Parathyroid adenoma (tissue), 2 donors: ENCODE data around the gene TMEM154.

Experiments
- H2AFZ ChIP-seq: fragments of 300-600 bp; sonication (generic); one replicate; pipeline ENCODE4 v1.7.0; 2017; ENCODE audit warnings: antibody characterized with exemption, mild to moderate bottlenecking
- H3K27ac ChIP-seq: fragments of 300-600 bp; sonication (generic); one replicate; pipeline ENCODE4 v1.7.0; 2017
- H3K27me3 ChIP-seq: fragments of 300-600 bp; sonication (generic); one replicate; pipeline ENCODE4 v1.7.0; 2017; ENCODE audit warnings: low read length; ENCODE audit not compliant: control insufficient read depth, insufficient read depth
- H3K36me3 ChIP-seq: fragments of 300-600 bp; sonication (generic); one replicate; pipeline ENCODE4 v1.7.0; 2017; ENCODE audit warnings: low read length; ENCODE audit not compliant: control insufficient read depth, insufficient read depth
- H3K4me1 ChIP-seq: fragments of 300-600 bp; sonication (generic); one replicate; pipeline ENCODE4 v1.7.0; 2017; ENCODE audit warnings: control low read depth
- H3K4me2 ChIP-seq: fragments of 300-600 bp; sonication (generic); one replicate; pipeline ENCODE4 v1.7.0; 2017; ENCODE audit warnings: low read length
- H3K4me3 ChIP-seq: fragments of 300-600 bp; sonication (generic); one replicate; pipeline ENCODE4 v1.7.0; 2017; ENCODE audit warnings: low read depth, low read length
- H3K79me2 ChIP-seq: fragments of 300-600 bp; sonication (generic); one replicate; pipeline ENCODE4 v1.7.0; 2017; ENCODE audit warnings: control low read depth
- H3K9ac ChIP-seq: fragments of 300-600 bp; sonication (generic); one replicate; pipeline ENCODE4 v1.7.0; 2017; ENCODE audit warnings: mild to moderate bottlenecking
- H3K9me3 ChIP-seq: fragments of 300-600 bp; sonication (generic); one replicate; pipeline ENCODE4 v1.7.0; 2017; ENCODE audit warnings: low read length; ENCODE audit not compliant: control insufficient read depth
- CTCF ChIP-seq: fragments of 300-600 bp; sonication (generic); IDR thresholded peaks from one replicate; pipeline ENCODE4 v1.7.0; 2017; ENCODE audit warnings: antibody characterized with exemption, mild to moderate bottlenecking
- donor health status: primary hyperparathyroidism.

TMEM154 gene

DNA sequence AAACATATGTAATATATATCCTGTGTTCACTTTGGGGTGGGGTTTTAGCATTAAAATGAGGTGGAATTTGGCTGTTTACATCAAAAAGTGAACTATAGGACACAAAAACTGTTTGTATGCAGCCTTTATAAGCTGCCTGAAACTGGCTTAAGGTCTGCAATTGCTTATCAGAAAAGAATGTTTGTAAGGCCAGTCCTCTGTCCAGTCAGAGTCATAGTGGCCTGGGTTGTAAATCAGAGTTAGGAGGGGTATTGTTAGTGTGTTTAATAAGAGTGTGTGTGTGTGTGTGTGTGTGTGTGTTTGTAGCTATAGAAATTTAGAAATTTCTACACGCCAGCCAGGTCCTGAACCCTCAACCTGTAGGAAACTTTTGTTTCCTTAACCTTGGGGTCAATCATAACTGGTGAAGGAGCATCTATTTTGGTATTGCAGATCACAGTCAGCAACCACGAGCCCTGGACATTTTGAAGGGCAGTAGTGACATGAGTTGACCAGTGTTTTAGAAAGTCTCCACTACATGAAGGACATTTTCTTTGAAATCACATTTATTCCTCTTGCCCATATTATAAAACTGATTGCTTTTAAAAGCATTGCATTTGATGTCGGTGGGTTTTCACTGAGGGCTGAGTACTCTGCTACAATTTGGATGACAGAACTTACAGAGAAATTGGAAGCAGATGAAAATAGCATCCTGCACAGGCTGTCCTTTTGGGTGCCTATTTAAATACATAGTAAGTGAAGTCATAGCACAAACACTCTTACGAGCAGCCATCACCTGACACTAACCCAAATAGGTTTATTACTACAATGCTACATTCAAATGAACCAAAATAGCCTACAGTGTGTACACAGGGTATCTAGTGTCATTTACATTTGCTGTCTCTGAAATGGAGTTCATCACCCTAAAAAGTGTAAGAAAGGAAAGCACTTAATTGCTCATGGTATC, 11.2 kb upstream of the TMEM154 start:
- Histone ChIP-seq H3K27me3 (peaks cover 3% of the 10 kb centered on the region), H3K79me2 (no peaks in the 10 kb centered on the region), H3K4me3 (no peak overlapping the region), H3K4me1 (no peaks in the 10 kb centered on the region), H3K9me3 (no peaks in the 10 kb centered on the region), H3K36me3 (no peaks in the 10 kb centered on the region), H3K27ac (no peak overlapping the region), H3K9ac (no peak overlapping the region), H2AFZ (no peak overlapping the region), H3K4me2 (no peak overlapping the region)
- no peak for TF ChIP-seq CTCF

- no peak for TF ChIP-seq CTCF
- H3K4me2 ChIP-seq: no peak overlapping the region
- H3K9ac ChIP-seq: no peak overlapping the region
Measured at GRCh38 chr4:152689615-152690501, 10.1 kb upstream of the TMEM154 start.

DNA sequence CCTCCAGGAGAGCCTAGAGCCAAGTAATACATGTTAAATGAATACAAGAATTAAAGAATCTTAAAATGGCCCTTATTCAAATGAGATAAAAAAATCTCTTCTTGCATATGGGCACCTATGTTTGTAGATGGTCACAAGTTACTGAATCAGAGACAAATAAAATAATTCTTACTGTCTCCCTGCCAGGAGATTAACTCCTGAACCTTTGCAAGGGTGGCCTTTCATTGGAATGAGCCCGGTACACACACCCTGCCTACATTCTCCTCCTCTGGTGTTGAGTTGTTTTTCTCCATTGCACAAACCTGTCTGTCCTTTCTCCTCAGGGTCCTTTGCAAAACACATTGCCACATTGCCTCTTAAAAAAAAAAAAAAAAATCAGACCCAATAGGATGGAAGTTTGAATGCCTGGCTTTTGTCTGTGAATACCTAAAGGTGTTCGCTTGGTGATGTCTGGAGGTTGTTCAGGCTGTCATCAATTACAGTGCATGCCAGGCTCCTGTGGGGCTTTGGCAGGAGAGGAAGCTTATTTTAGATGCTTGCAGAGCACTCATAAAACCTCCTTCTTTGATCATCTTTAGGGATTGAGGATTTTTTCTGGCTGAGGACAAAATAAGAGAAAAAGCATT, 8.3 kb upstream of the TMEM154 start:
- no peaks in the 10 kb centered on the region for H3K79me2 ChIP-seq
- TF ChIP-seq CTCF: no peak
- H3K4me3 ChIP-seq: no peak overlapping the region
- H3K4me2 ChIP-seq: no peak overlapping the region
- no peaks in the 10 kb centered on the region for H3K9me3 ChIP-seq
- H3K27me3 ChIP-seq: peaks cover 2% of the 10 kb centered on the region
- H3K27ac ChIP-seq: no peak overlapping the region
- H3K9ac ChIP-seq: no peak overlapping the region
- no peaks in the 10 kb centered on the region for H3K36me3 ChIP-seq
- no peak overlapping the region for H2AFZ ChIP-seq
- no peaks in the 10 kb centered on the region for H3K4me1 ChIP-seq

More at GRCh38 chr4:152689615-152690501, 10.1 kb upstream of the TMEM154 start:
- peaks cover 3% of the 10 kb centered on the region for H3K27me3 ChIP-seq
- no peaks in the 10 kb centered on the region for H3K36me3 ChIP-seq
- no peaks in the 10 kb centered on the region for H3K79me2 ChIP-seq
- no peak overlapping the region for H3K4me3 ChIP-seq
- no peak overlapping the region for H3K27ac ChIP-seq
- H2AFZ ChIP-seq: no peak overlapping the region
- H3K4me1 ChIP-seq: no peaks in the 10 kb centered on the region
- no peaks in the 10 kb centered on the region for H3K9me3 ChIP-seq

- H3K4me2 ChIP-seq: no peak overlapping the region
- no peaks in the 10 kb centered on the region for H3K79me2 ChIP-seq
- H2AFZ ChIP-seq: no peak overlapping the region
- no peaks in the 10 kb centered on the region for H3K9me3 ChIP-seq
- H3K4me3 ChIP-seq: no peak overlapping the region
- H3K27me3 ChIP-seq: no peaks in the 10 kb centered on the region
- H3K4me1 ChIP-seq: no peaks in the 10 kb centered on the region
- H3K27ac ChIP-seq: no peak overlapping the region
- no peak for TF ChIP-seq CTCF
- H3K36me3 ChIP-seq: no peaks in the 10 kb centered on the region
- H3K9ac ChIP-seq: no peak overlapping the region
Measured at GRCh38 chr4:152686452-152687013, 6.7 kb upstream of the TMEM154 start.
